Effector CD4-positive, alpha-beta T cell (primary cell): Measurements from ENCODE around the gene ROS1.

Experiments
- DNase-seq: peaks from one replicate; pipeline ENCODE4 v3.0.0-alpha.2; 2020

Gene ROS1

GRCh38 chr6:117440706-117441525 lies 15.2 kb upstream of the ROS1 start:
- no peak for DNase-seq

DNA sequence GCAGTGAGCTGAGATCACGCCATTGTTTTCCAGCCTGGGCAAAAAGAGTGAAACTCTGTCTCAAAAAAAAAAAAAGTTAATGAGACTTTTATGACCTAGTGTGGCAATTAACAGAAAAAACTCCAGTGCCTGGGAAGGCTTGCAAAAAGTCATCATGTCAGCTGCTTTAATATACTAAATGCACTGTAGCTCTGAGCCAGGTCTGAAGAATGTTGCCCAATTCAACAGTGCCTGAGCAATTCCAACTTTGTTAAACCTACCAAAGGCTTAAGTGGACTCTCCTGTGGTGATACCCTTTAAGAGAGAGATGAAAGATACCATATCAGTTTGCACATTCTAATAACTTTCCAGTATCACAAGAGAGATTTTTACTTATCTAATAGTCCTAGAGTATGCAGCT lies 6.5 kb upstream of the ROS1 start:
- DNase-seq, result no peak

- no peak for DNase-seq
These were observed 2.0 kb downstream of the ROS1 start for GRCh38 chr6:117423754-117424153.

GRCh38 chr6:117418320-117418719 lies 7.4 kb downstream of the ROS1 start:
- DNase-seq, result no peak

- DNase-seq, result no peak
These were observed 7.9 kb downstream of the ROS1 start for GRCh38 chr6:117417851-117418250.

GRCh38 chr6:117414770-117415169 lies 11.0 kb downstream of the ROS1 start:
- no peak for DNase-seq

DNA sequence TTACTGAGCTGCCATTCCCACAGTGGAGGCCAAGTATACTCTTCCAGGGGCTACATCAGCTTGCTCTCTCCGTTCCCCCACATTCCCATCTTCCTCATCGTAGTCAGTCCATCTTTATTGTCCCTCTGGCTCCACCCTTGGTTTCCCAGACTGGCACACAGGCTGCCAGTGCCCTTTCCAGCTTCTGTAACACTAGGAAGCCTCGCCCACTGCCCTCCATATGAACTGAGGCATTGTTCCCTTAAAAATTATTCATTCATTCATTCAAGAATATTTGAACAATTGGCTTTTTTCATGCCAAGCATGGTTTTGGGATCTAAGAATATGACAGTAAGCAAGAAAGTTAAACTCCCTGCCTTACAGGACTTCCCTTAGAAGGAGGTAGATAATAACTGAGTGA lies 14.3 kb downstream of the ROS1 start:
- no peak for DNase-seq

DNA sequence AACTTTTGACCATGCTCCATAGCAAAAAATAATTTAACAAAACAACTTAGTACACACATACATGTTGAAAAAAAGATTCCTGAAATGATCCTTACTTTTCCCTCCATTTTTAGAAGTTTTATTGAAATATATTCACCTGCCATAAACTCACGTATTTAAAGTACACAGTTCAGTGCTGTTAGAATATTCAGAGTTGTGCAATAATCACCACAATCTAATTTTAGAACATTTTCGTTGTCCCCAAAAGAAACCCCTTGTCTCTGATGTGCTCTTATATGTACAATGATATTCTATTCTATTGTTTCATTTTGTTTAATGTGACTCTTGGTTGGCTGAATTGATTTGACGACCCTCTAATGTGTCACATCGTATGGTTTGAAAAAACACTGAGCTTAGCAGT lies 15.9 kb downstream of the ROS1 start:
- no peak for DNase-seq

DNA sequence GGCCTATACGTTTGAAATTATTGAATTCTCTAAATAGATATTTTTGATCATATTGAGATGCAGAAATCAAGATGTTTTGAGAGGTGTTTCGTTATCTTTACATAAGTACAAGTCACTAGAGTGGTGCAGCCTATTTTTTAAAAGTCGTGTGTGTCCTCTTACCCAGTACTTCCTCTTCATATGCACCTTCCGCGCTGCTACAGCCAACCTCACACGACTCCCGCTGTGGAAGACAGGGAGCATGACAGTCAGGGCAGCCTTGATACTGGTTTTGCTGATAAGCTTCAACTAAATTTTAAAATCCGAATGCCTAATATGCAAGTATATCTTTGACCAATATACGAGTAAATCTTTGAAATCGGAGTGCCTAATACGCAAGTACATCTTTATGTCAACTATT lies 16.3 kb downstream of the ROS1 start:
- DNase-seq, result no peak

DNA sequence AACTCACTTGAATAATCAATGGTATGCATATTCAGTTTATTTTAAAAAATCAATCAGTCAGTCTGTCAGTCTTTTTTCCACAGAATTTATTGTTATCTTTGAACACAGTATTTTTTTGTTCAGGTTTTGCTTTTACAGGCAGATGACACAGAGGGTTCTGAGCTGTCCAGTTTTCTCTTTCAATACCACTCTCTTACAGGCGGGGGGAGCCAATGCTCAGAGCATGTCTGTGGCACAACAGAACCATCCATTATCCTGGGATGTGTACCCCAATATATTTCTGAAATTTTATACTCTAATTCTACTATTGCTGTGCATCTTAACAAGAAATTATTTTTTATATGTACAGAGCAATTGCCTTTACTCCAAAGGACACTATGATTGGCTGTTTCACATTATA lies 21.2 kb downstream of the ROS1 start:
- no peak for DNase-seq

DNA sequence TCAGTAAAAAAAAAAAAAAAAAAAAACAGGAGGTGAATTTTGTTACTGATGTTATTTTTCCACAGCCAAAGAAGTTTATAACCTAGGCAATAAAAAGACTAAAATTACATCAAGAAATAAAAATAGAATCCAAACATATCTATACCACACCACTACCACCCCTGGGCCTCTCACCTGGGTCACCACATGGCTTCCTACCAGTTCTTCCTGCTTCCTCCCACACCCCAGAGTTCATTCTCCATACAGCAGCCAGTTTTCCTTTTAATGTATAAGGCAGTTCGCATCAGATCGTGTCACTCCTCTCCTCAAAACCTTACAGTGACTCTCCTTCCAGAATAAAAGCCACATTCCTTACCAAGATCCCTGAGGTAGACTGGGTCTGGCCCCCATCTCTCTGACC lies 23.9 kb downstream of the ROS1 start:
- DNase-seq, result no peak

- DNase-seq, result no peak
These were observed 25.8 kb downstream of the ROS1 start for GRCh38 chr6:117399924-117400323.

DNA sequence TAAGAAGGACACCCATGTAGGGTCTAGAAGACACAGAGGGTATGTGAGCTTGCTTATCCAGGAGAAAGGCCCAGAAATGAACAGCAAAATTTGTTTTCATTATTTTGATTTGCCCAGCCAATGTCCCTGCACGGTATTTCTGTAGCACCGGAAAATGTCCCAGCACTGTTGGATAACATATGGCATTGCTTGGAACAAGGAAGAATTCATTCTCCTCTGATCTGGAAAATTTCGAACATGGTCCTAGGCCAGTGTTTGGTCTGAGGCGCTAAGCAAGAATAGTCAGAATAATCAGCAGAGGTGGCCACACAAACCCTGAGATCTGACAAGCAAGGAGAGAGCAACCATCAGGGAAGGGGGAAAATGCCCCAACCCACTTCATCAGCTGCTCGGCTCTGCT lies 26.6 kb downstream of the ROS1 start:
- no peak for DNase-seq

DNA sequence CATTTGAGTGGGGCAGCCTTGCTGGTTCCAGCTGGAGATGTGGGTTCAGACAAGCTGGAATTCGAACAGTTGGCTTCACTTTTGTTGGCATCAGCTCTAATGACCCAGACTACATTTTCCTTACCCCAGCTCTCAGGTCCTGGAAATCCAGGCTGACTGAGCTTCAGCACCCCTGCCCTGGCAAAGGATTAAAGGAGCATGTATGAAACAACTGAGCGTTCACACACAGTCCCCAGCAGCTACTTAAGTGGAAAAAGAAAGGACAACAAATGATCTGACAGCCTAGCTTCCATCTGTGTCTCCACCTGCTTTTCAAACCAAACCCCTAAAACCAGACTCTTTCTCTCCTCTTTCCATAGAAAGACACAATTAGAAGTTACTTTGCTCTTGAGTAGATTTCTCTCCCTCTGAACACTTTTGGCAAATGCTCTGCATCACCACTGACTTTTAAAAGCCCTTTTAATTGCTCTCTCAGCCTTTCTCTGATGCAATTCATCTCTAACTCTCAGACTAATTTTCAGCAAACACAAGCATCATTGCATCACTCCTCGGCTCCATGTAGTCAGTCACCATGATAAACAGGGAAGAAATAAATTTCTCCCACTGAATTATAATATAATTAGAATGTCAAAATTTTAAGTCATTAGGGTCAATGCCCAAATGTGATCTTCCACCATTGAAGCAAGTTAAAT lies 28.1 kb downstream of the ROS1 start:
- DNase-seq, result no peak

GRCh38 chr6:117396228-117396627 lies 29.5 kb downstream of the ROS1 start:
- DNase-seq, result no peak

DNA sequence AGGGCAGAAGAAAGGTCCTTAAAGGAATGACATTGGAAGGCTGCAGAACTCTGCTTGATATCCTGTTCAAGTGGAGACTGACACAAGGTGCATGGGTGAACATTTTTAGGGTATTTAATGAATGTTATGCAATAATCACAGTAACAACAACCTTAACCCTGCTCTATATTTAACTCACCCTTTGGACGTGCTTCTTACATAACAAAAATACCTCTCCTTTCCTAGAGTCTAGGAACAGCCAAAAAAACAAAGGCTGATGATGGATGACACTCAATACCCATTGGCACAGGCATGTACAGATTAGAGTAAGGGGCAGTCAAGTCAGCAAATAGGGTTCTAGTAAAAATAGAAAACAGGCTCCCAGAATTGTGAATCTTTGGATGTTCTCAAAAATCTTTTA lies 30.6 kb downstream of the ROS1 start:
- no peak for DNase-seq

DNA sequence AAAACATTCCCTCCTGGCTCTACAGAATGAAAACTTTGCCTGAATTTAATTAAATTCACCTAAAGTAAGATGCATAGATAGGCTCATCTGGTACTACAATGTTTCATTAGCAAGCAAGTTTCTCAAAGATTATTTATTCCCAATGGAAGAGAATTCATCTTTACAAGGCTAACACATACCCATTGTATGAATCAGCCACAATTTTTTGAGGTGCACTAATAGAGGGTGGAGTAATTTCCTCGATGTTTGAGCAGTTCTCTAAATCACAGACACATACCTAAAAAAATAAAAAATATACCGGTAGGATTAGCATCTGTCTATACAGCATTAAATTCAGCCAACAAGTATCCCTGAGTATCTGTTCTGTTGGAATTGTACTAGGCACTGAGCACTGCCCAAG lies 32.7 kb downstream of the ROS1 start:
- DNase-seq, result no peak

- no peak for DNase-seq
These were observed 33.7 kb downstream of the ROS1 start for GRCh38 chr6:117391874-117392583.

GRCh38 chr6:117389227-117390057 lies 36.3 kb downstream of the ROS1 start:
- no peak for DNase-seq

- no peak for DNase-seq
These were observed 38.2 kb downstream of the ROS1 start for GRCh38 chr6:117387454-117387974.

DNA sequence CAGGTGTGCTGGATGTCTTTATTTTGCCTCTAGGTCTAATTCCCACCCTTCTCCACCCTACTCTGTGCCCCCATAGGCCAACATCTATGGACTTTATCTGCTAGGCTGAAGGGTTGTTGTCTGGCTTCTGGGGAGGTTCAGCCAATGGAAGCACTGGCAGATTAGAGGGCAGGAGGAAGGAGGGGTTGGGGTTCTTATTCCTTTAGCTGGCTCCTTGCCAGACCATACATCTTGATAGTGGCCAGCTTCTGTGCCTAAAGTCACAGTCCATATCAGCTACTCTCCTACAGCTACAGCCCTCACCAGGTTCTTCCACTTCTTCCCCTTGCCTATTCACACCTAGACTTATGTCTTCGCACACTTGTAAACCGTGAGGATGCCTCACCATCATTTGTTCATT lies 41.1 kb downstream of the ROS1 start:
- DNase-seq, result no peak

DNA sequence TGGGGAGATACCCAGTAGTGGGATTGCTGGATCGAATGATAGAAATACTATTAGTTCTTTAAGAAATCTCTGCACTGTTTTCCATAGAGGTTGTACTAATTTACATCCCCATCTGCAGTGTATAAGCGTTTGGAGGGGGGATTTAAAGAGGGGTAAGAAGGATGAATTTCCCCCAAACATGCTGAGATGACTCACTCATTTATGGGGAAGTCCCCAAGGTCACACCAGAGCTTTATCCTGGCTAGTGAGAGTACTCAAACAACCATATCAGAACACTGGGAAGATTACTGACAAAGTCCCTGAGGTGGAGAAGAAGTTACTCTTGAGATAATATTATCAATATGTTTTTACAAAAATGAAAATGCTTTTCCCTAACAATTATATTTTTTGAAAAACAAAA lies 44.0 kb downstream of the ROS1 start:
- DNase-seq, result no peak

DNA sequence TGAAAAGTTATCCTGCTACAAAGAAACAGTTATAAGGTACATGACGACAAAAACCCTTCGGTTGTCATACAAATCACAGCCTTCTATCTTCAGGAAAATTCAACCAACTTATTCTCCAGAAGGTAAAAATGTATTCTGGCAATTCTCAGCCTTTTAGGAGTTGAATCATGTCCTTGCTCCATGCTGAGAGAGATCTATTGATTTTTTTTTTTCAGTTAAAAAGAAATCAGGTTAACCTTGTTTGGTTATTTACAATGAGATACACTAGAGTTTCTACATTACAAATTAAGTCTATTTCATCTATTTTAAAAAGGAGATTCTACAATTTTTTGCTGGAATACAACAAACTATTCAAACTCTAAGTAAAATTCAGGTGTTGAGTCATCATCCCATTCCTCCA lies 45.4 kb downstream of the ROS1 start:
- DNase-seq, result no peak
